K562 (cell line): ENCODE results near the gene NACC1. TPM values are rescaled to one million over a fixed set of nuclear protein-coding genes. Genes with fewer than 3 reads are reported as not detected.
A peak's percentile ranks its signal among the peaks of the same experiment; 100 is the strongest.

Experiments used
- BHLHE40 ChIP-seq: IDR thresholded peaks from 2 replicates; pipeline ENCODE4 v1.6.1; 2011; ENCODE audit warnings: low read length, improper control_type of control experiment
- DIDO1 ChIP-seq: fragments of 450-650 bp; IDR thresholded peaks from 2 replicates; pipeline ENCODE4 v1.6.1; 2016; ENCODE audit warnings: low read depth, missing biosample characterization, missing genetic modification characterization
- EP300 ChIP-seq: IDR thresholded peaks from 2 replicates; pipeline ENCODE4 v1.6.1; 2012; ENCODE audit warnings: low read length, improper control_type of control experiment
- HDAC3 ChIP-seq: fragments of 450-650 bp; IDR thresholded peaks from 2 replicates; pipeline ENCODE4 v1.6.1; 2018; ENCODE audit warnings: borderline replicate concordance, mild to moderate bottlenecking, moderate library complexity; ENCODE audit not compliant: partially characterized antibody
- HDAC6 ChIP-seq: IDR thresholded peaks from 2 replicates; pipeline ENCODE4 v1.6.1; 2012; ENCODE audit warnings: low read depth, mild to moderate bottlenecking, control low read depth, inconsistent platforms, low read length, moderate library complexity
- HDAC8 ChIP-seq: fragments of 450-650 bp; IDR thresholded peaks from 2 replicates; pipeline ENCODE4 v1.6.1; 2016; ENCODE audit warnings: mild to moderate bottlenecking, missing genetic modification characterization, moderate library complexity, missing compliant biosample characterization
- HNRNPK ChIP-seq: fragments of 200-400 bp; formaldehyde crosslinking; IDR thresholded peaks from one replicate; pipeline ENCODE4 v1.6.1; 2018; ENCODE audit warnings: mild to moderate bottlenecking, low read depth, low read length; ENCODE audit not compliant: poor library complexity, severe bottlenecking
- KDM1A ChIP-seq, 2 experiments: fragments of 450-650 bp; IDR thresholded peaks; 2 replicates each; pipeline ENCODE4 v1.6.1; 2016; ENCODE audit warnings: mild to moderate bottlenecking in 2 of 2
- KLF1 ChIP-seq: fragments of 450-650 bp; IDR thresholded peaks from 2 replicates; pipeline ENCODE4 v1.6.1; 2016; ENCODE audit warnings: missing genetic modification characterization, missing compliant biosample characterization
- MED1 ChIP-seq: sonication (generic); formaldehyde crosslinking; IDR thresholded peaks from 2 replicates; pipeline ENCODE4 v1.8.1; 2023; ENCODE audit warnings: missing genetic modification reagents, borderline replicate concordance
- POU5F1 ChIP-seq: fragments of 150-350 bp; IDR thresholded peaks from 2 replicates; pipeline ENCODE4 v1.6.1; 2014; ENCODE audit warnings: borderline replicate concordance, low read length, low read depth, mild to moderate bottlenecking; ENCODE audit not compliant: partially characterized antibody
- PTRF ChIP-seq: fragments of 450-650 bp; IDR thresholded peaks from 2 replicates; pipeline ENCODE4 v1.6.1; 2016; ENCODE audit warnings: mild to moderate bottlenecking, missing genetic modification characterization, missing compliant biosample characterization
- SAFB ChIP-seq: fragments of 200-400 bp; formaldehyde crosslinking; IDR thresholded peaks from 2 replicates; pipeline ENCODE4 v1.6.1; 2017; ENCODE audit warnings: low read depth, low read length, borderline replicate concordance
- SOX6 ChIP-seq: fragments of 450-650 bp; IDR thresholded peaks from 2 replicates; pipeline ENCODE4 v1.6.1; 2014; ENCODE audit warnings: mild to moderate bottlenecking
- SPI1 ChIP-seq: IDR thresholded peaks from 2 replicates; pipeline ENCODE4 v1.6.1; 2011; ENCODE audit warnings: low read depth, low read length, control low read depth, borderline replicate concordance
- SUPT5H ChIP-seq: fragments of 450-650 bp; IDR thresholded peaks from 2 replicates; pipeline ENCODE4 v1.6.1; 2016
- TEAD4 ChIP-seq, 2 experiments: sonication (generic) in 1 of 2; formaldehyde crosslinking in 1 of 2; IDR thresholded peaks; 2 replicates each; pipeline versions ENCODE4 v1.6.1 to v1.8.0; 2012 to 2022; ENCODE audit warnings: borderline replicate concordance in 1 of 2, inconsistent platforms in 1 of 2, low read length in 1 of 2, mild to moderate bottlenecking in 1 of 2, missing genetic modification reagents in 1 of 2
- XRCC5 ChIP-seq: fragments of 200-400 bp; formaldehyde crosslinking; IDR thresholded peaks from 2 replicates; pipeline ENCODE4 v1.6.1; 2017; ENCODE audit warnings: low read depth, mild to moderate bottlenecking, low read length
- ZBTB8A ChIP-seq: fragments of 450-650 bp; IDR thresholded peaks from 2 replicates; pipeline ENCODE4 v1.6.1; 2018; ENCODE audit warnings: mild to moderate bottlenecking, moderate library complexity; ENCODE audit not compliant: partially characterized antibody
- ZC3H4 ChIP-seq: sonication (generic); formaldehyde crosslinking; IDR thresholded peaks from 2 replicates; pipeline ENCODE4 v1.9.0; 2021; ENCODE audit warnings: missing genetic modification reagents, borderline replicate concordance
- ZNF224 ChIP-seq: sonication (generic); formaldehyde crosslinking; IDR thresholded peaks from 2 replicates; pipeline ENCODE4 v1.8.0; 2022; ENCODE audit warnings: mild to moderate bottlenecking, missing genetic modification reagents
- ZNF263 ChIP-seq: sonication (generic); formaldehyde crosslinking; IDR thresholded peaks from 2 replicates; pipeline ENCODE4 v1.8.0; 2022; ENCODE audit warnings: mild to moderate bottlenecking, missing genetic modification reagents, borderline replicate concordance
- ZNF644 ChIP-seq: fragments of 200-800 bp; sonication (Bioruptor generic); IDR thresholded peaks from 2 replicates; pipeline ENCODE4 v1.6.1; 2016; ENCODE audit warnings: low read depth, missing genetic modification characterization, missing compliant biosample characterization
- polyA plus RNA-seq, 8 experiments: library from polyadenylated mRNA; depleted of rRNA in 4 of 8; stranded (reverse) in 5 of 8; unstranded in 3 of 8; fragments of >200 nt; fragmentation: Nextera tagmentation in 2 of 8; fragmentation: Illumina TruSeq in 1 of 8; extraction: Ambion mirVana in 2 of 8; extraction: Trizol in 1 of 8; gene quantifications; 2 replicates each; pipeline versions ENCODE4 v1.2.1 to v1.2.3, GENCODE V29; 2011 to 2014; ENCODE audit warnings: inconsistent platforms in 1 of 8, missing spikeins in 1 of 8
- total RNA-seq, 7 experiments: library from RNA; depleted of rRNA in 6 of 7; stranded (reverse); fragments of >200 nt in 6 of 7; fragmentation: Illumina TruSeq in 2 of 7; extraction: Trizol in 2 of 7; gene quantifications; 2 replicates each; pipeline versions ENCODE4 v1.2.1 to v1.2.3, GENCODE V29; 2011 to 2021; ENCODE audit warnings: low replicate concordance in 1 of 7

NACC1 gene
- total and polyA plus RNA-seq, 9 of the 15 experiments (the other 6 are each of a cell fraction or from before 2014, with no cell fraction given): 0.04 to 96.6 (median 25.8) TPM

DNA sequence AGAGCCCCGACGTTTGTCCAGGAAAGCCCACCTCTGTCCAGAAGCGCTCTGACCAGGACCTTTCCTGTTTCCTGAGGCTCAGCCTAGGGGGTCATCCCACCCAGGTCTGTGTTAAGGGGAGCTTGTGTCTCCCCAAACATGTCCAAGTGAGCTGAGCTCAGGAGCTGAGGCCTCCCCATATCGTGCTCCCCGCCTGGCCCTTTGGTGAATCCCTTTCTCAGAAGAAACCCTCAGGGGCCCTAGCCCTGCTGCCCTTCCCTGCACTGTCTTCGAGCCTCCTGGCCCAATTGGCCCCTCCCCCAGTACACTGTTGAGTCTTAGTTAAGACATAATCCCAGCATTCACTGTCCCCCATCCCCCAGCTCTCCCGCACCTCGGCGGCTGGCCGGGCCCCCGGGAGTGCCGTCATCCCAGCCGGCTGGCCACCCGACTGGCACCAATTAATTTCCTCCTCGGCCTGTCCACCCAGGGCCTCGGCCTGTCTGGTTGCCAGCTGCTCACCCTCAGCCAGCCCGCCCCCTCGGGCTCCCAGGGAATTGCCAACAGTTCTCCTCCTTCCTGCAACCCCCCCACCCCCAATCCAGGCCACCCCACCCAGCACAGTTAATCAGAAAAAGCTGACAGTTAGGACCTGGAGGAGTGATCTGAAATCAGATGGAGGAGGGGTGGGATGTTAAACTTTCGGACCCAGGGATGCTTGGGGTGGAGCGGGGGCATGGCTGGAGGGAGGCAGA lies 45.7 kb downstream of the NACC1 start (continued):
- TF ChIP-seq DIDO1 (no peak), EP300 (no peak; the same call in 1 of the 2 replicates), ZBTB8A (no peak), ZNF644 (tag) (peak; percentile 66; the same call in 1 of the 2 replicates), HDAC3 (peak; percentile 15), KDM1A (IDR thresholded peaks at IDR 0.05) (peak; percentile 28 to 31; a peak in 1 of 4 replicates), ZNF263 (CRISPR knock-in tag) (0 out of 2 replicates have a peak, but pooled peaks have one; percentile 63), POU5F1 (no peak), TEAD4 (IDR thresholded peaks at IDR 0.05; ENCODE audit: low read length) (no peak), TEAD4 (CRISPR knock-in tag; IDR thresholded peaks at IDR 0.05; ENCODE audit: borderline replicate concordance) (no peak), SPI1 (no peak), HDAC6 (no peak), MED1 (CRISPR knock-in tag) (no peak), SAFB (no peak), KLF1 (no peak), HDAC8 (no peak), PTRF (no peak), ZNF224 (no peak), ZC3H4 (CRISPR knock-in tag) (no peak), BHLHE40 (no peak), XRCC5 (0 out of 2 replicates have a peak, but pooled peaks have one; percentile 9), SUPT5H (peak; percentile 56; the same call in 1 of the 2 replicates), HNRNPK (no peak), SOX6 (peak; percentile 51)
